ENCODE results near the gene CCDC88A. TPM values are rescaled to one million over a fixed set of nuclear protein-coding genes. Genes with fewer than 3 reads are reported as not detected.

CCDC88A gene
- total RNA-seq, result 10 to 100 TPM; 33.8 to 72.8 (median 44.8) TPM
- 1 to 10 TPM; 5.4 to 6.4 (median 5.5) TPM for polyA plus RNA-seq

GRCh38 chr2:55419679-55420438 is at the start of gene CCDC88A:
CCDC88A (minus strand) TSS chr2:55419856; CDS start chr2:55419079, 777 bp downstream.
- intact Hi-C loops (cut with DNase I), result loop anchor here (2.0 to 5.0 kb wide), 6 partner anchors 55 to 197 kb away; partner anchors contain the start of genes CFAP36, CLHC1, MTIF2 and PPP4R3B
- WGBS, 2 donors, result 0% methylated on average over 62 of the region's 62 CpGs
- Histone ChIP-seq H3K27me3 (no peaks in the 10 kb centered on the region), H3K9me3 (no peaks in the 10 kb centered on the region), H3K4me3 (peak within 1 kb of the TSS; percentile 74 to 97 (median 79)), H3K4me1 (peaks cover 0 to 28% (median 21%) of the 10 kb centered on the region in 4 donors), H3K27ac (peak within 1 kb of the TSS; percentile 88 to 96 (median 92)), H3K36me3 (no peaks in the 10 kb centered on the region)
- peak in 3 of 4 experiments; percentile 19 to 50 (median 34) for TF ChIP-seq CTCF (IDR thresholded peaks at IDR 0.05)
- peak; percentile 52 to 82 for TF ChIP-seq POLR2A (IDR thresholded peaks at IDR 0.05)
- TF ChIP-seq POLR2AphosphoS5 (IDR thresholded peaks at IDR 0.05), result peak; percentile 87 to 94 (median 89)
- peak in 2 of 4 donors; percentile 27 to 30 for TF ChIP-seq EP300 (IDR thresholded peaks at IDR 0.05)
- peak; percentile 98 for DNase-seq

GRCh38 chr2:55461679-55462078 is 42.0 kb upstream of the CCDC88A start:
- WGBS, 2 donors, result 77 to 92% methylated on average over 2 of the region's 2 CpGs
- intact Hi-C loops (cut with DNase I), result no loop called here

GRCh38 chr2:55460562-55460961 is 40.9 kb upstream of the CCDC88A start:
- no peaks in the 10 kb centered on the region for H3K4me1 ChIP-seq
- no peak for TF ChIP-seq POLR2A (IDR thresholded peaks at IDR 0.05)
- no peak for TF ChIP-seq CTCF (IDR thresholded peaks at IDR 0.05)
- no peak for TF ChIP-seq POLR2AphosphoS5 (IDR thresholded peaks at IDR 0.05)
- TF ChIP-seq EP300 (IDR thresholded peaks at IDR 0.05), result no peak
- no peak overlapping the region for H3K27ac ChIP-seq
- no peak for DNase-seq
- H3K9me3 ChIP-seq, result no peaks in the 10 kb centered on the region
- 59 to 61% methylated on average over 3 of the region's 3 CpGs for WGBS, 2 donors
- H3K36me3 ChIP-seq, result no peaks in the 10 kb centered on the region
- H3K4me3 ChIP-seq, result no peak overlapping the region
- intact Hi-C loops (cut with DNase I), result no loop called here
- H3K27me3 ChIP-seq, result no peaks in the 10 kb centered on the region

More at GRCh38 chr2:55461679-55462078, 42.0 kb upstream of the CCDC88A start:
- Histone ChIP-seq H3K27me3 (no peaks in the 10 kb centered on the region), H3K36me3 (no peaks in the 10 kb centered on the region), H3K27ac (no peak overlapping the region), H3K4me1 (no peaks in the 10 kb centered on the region), H3K4me3 (no peak overlapping the region), H3K9me3 (no peaks in the 10 kb centered on the region)
- DNase-seq, result no peak
- TF ChIP-seq CTCF (IDR thresholded peaks at IDR 0.05) (no peak), EP300 (IDR thresholded peaks at IDR 0.05) (no peak), POLR2AphosphoS5 (IDR thresholded peaks at IDR 0.05) (no peak), POLR2A (IDR thresholded peaks at IDR 0.05) (no peak)

GRCh38 chr2:55459714-55460274 is 40.1 kb upstream of the CCDC88A start:
- Histone ChIP-seq H3K27ac (no peak overlapping the region), H3K4me1 (no peaks in the 10 kb centered on the region), H3K27me3 (no peaks in the 10 kb centered on the region), H3K9me3 (no peaks in the 10 kb centered on the region), H3K4me3 (no peak overlapping the region), H3K36me3 (no peaks in the 10 kb centered on the region)
- TF ChIP-seq CTCF (IDR thresholded peaks at IDR 0.05), result no peak
- no peak for TF ChIP-seq EP300 (IDR thresholded peaks at IDR 0.05)
- TF ChIP-seq POLR2A (IDR thresholded peaks at IDR 0.05), result no peak
- no peak for TF ChIP-seq POLR2AphosphoS5 (IDR thresholded peaks at IDR 0.05)
- intact Hi-C loops (cut with DNase I), result no loop called here
- 92 to 95% methylated on average over 11 of the region's 11 CpGs for WGBS, 2 donors
- no peak for DNase-seq
